Breast epithelium (tissue), 3 donors: ENCODE results near the gene ZSCAN16.

Source experiments
- POLR2A ChIP-seq: fragments of 450-650 bp; IDR thresholded peaks from one replicate; pipeline ENCODE4 v1.6.1; 2016; ENCODE audit warnings: antibody characterized with exemption, mild to moderate bottlenecking, moderate library complexity
- POLR2AphosphoS5 ChIP-seq, 3 donors: sonication (generic); formaldehyde crosslinking; IDR thresholded peaks; one replicate each; pipeline ENCODE4 v1.6.1; 2017; ENCODE audit warnings: antibody characterized with exemption in 3 of 3
- TF ChIP-seq, protein P1 (sequence below), 3 donors: fragments of 450-650 bp; IDR thresholded peaks; one replicate each; pipeline ENCODE4 v1.5.1; 2016 to 2017; ENCODE audit warnings: antibody characterized with exemption in 3 of 3, mild to moderate bottlenecking in 3 of 3, moderate library complexity in 3 of 3

DNA sequence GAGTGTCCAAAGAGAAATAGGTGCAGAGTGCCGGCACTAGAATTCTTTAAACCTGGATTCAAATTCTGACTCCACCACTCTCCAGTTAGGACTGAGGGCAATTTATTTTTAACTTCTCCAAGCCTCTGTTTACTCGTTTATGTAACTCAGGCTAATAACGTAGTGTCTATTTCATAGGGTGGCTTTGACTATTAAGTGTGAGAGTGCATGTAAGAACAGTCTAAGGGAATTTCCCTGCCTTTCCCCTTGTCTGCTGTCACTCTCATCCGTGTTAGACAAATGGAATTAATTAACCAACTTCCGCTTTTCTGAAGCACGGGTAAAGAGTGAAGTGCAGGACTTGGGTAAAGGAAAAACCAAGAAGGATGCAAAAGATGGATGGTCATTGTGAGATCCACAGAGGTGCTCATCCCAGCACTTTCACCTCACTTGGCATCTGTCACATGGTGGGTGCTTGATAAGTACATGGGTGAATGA is 13.1 kb downstream of the ZSCAN16 start:
- TF ChIP-seq, protein P1, sequence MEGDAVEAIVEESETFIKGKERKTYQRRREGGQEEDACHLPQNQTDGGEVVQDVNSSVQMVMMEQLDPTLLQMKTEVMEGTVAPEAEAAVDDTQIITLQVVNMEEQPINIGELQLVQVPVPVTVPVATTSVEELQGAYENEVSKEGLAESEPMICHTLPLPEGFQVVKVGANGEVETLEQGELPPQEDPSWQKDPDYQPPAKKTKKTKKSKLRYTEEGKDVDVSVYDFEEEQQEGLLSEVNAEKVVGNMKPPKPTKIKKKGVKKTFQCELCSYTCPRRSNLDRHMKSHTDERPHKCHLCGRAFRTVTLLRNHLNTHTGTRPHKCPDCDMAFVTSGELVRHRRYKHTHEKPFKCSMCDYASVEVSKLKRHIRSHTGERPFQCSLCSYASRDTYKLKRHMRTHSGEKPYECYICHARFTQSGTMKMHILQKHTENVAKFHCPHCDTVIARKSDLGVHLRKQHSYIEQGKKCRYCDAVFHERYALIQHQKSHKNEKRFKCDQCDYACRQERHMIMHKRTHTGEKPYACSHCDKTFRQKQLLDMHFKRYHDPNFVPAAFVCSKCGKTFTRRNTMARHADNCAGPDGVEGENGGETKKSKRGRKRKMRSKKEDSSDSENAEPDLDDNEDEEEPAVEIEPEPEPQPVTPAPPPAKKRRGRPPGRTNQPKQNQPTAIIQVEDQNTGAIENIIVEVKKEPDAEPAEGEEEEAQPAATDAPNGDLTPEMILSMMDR (IDR thresholded peaks at IDR 0.05) = no peak
- TF ChIP-seq POLR2A = no peak
- TF ChIP-seq POLR2AphosphoS5 (IDR thresholded peaks at IDR 0.05) = no peak
